Measurements from ENCODE around the gene BBS7.

The BBS7 gene

GRCh38 chr4:121869841-121870822 lies at the start of gene BBS7:
BBS7 (minus strand) TSS chr4:121870474; CDS start chr4:121870313, 161 bp downstream.
- peak; percentile 94 for DNase-seq

- DNase-seq = no peak
Observed at GRCh38 chr4:121913667-121914066, 43.4 kb upstream of the BBS7 start.

- no peak for DNase-seq
Observed at GRCh38 chr4:121908346-121908745, 38.1 kb upstream of the BBS7 start.

GRCh38 chr4:121900132-121900983 lies 30.1 kb upstream of the BBS7 start:
- peak; percentile 8 to 38 for DNase-seq

GRCh38 chr4:121898150-121898549 lies 27.9 kb upstream of the BBS7 start:
- no peak for DNase-seq

GRCh38 chr4:121888134-121888533 lies 17.9 kb upstream of the BBS7 start:
- no peak for DNase-seq

GRCh38 chr4:121885115-121885514 lies 14.8 kb upstream of the BBS7 start:
- DNase-seq = no peak

GRCh38 chr4:121881158-121881557 lies 10.9 kb upstream of the BBS7 start:
- DNase-seq = no peak

- no peak for DNase-seq
Observed at GRCh38 chr4:121879135-121879534, 8.9 kb upstream of the BBS7 start.

- no peak for DNase-seq
Observed at GRCh38 chr4:121877041-121877773, 6.9 kb upstream of the BBS7 start.

- no peak for DNase-seq
Observed at GRCh38 chr4:121876070-121876469, 5.8 kb upstream of the BBS7 start.

- DNase-seq = no peak
Observed at GRCh38 chr4:121875652-121876051, 5.4 kb upstream of the BBS7 start.

- no peak for DNase-seq
Observed at GRCh38 chr4:121873604-121874003, 3.3 kb upstream of the BBS7 start.

GRCh38 chr4:121863799-121864198 lies 6.5 kb downstream of the BBS7 start:
- no peak for DNase-seq

- no peak for DNase-seq
Observed at GRCh38 chr4:121861426-121861825, 8.8 kb downstream of the BBS7 start.

GRCh38 chr4:121860121-121860520 lies 10.2 kb downstream of the BBS7 start:
- DNase-seq = no peak

- no peak for DNase-seq
Observed at GRCh38 chr4:121851354-121851753, 18.9 kb downstream of the BBS7 start.

GRCh38 chr4:121846662-121847061 lies 23.6 kb downstream of the BBS7 start:
- DNase-seq = no peak

GRCh38 chr4:121842862-121843261 lies 27.4 kb downstream of the BBS7 start:
- DNase-seq = no peak

- DNase-seq = no peak
Observed at GRCh38 chr4:121838136-121838535, 32.1 kb downstream of the BBS7 start.

GRCh38 chr4:121829511-121829910 lies 40.8 kb downstream of the BBS7 start:
- no peak for DNase-seq

GRCh38 chr4:121827853-121828252 lies 42.4 kb downstream of the BBS7 start:
- DNase-seq = no peak

GRCh38 chr4:121824950-121825349 lies 45.3 kb downstream of the BBS7 start:
- DNase-seq = no peak

Data from NCI-H2081 (cell line).